ENCODE results near the gene RNF8.
"Not testable (repeated sequence)": the region's sequence is repeated elsewhere in the genome, so short reads cannot be mapped to it uniquely, and the experiment has no call there.

The RNF8 gene

GRCh38 chr6:37321101-37321500 is 32.7 kb upstream of the RNF8 start:
- no peak for DNase-seq (ENCODE audit: low read depth in 2 of 2)

- DNase-seq (ENCODE audit: low read depth in 2 of 2), result no peak
Observed at GRCh38 chr6:37321516-37322415, 32.0 kb upstream of the RNF8 start.

GRCh38 chr6:37323580-37323979 is 30.2 kb upstream of the RNF8 start:
- no peak for DNase-seq (ENCODE audit: low read depth in 2 of 2)

GRCh38 chr6:37324131-37325033 is 29.4 kb upstream of the RNF8 start:
- DNase-seq (ENCODE audit: low read depth in 2 of 2), result peak; percentile 12 to 26

GRCh38 chr6:37330345-37330744 is 23.4 kb upstream of the RNF8 start:
- DNase-seq (ENCODE audit: low read depth in 2 of 2), result not testable (repeated sequence)

- no peak for DNase-seq (ENCODE audit: low read depth in 2 of 2)
Observed at GRCh38 chr6:37331047-37331446, 22.7 kb upstream of the RNF8 start.

GRCh38 chr6:37332894-37333293 is 20.9 kb upstream of the RNF8 start:
- DNase-seq (ENCODE audit: low read depth in 2 of 2), result no peak

GRCh38 chr6:37334047-37334446 is 19.7 kb upstream of the RNF8 start:
- no peak for DNase-seq (ENCODE audit: low read depth in 2 of 2)

- DNase-seq (ENCODE audit: low read depth in 2 of 2), result not testable (repeated sequence)
Observed at GRCh38 chr6:37338317-37338716, 15.5 kb upstream of the RNF8 start.

GRCh38 chr6:37338745-37339255 is 15.0 kb upstream of the RNF8 start:
- DNase-seq (ENCODE audit: low read depth in 2 of 2), result no peak

- no peak for DNase-seq (ENCODE audit: low read depth in 2 of 2)
Observed at GRCh38 chr6:37339741-37340638, 13.8 kb upstream of the RNF8 start.

GRCh38 chr6:37340639-37340943 is 13.2 kb upstream of the RNF8 start:
- no peak for DNase-seq (ENCODE audit: low read depth in 2 of 2)

GRCh38 chr6:37343248-37343647 is 10.5 kb upstream of the RNF8 start:
- DNase-seq (ENCODE audit: low read depth in 2 of 2), result no peak

- no peak for DNase-seq (ENCODE audit: low read depth in 2 of 2)
Observed at GRCh38 chr6:37344308-37344707, 9.5 kb upstream of the RNF8 start.

GRCh38 chr6:37345804-37346203 is 8.0 kb upstream of the RNF8 start:
- not testable (repeated sequence) for DNase-seq (ENCODE audit: low read depth in 2 of 2)

GRCh38 chr6:37347177-37347576 is 6.6 kb upstream of the RNF8 start:
- DNase-seq (ENCODE audit: low read depth in 2 of 2), result no peak

GRCh38 chr6:37347670-37348111 is 6.1 kb upstream of the RNF8 start:
- no peak for DNase-seq (ENCODE audit: low read depth in 2 of 2)

GRCh38 chr6:37351027-37351426 is 2.8 kb upstream of the RNF8 start:
- no peak for DNase-seq (ENCODE audit: low read depth in 2 of 2)

GRCh38 chr6:37352384-37352783 is 1.4 kb upstream of the RNF8 start:
- no peak for DNase-seq (ENCODE audit: low read depth in 2 of 2)

- DNase-seq (ENCODE audit: low read depth in 2 of 2), result no peak
Observed at GRCh38 chr6:37354526-37355384, 972 bp downstream of the RNF8 start.

- DNase-seq (ENCODE audit: low read depth in 2 of 2), result no peak
Observed at GRCh38 chr6:37357288-37357687, 3.5 kb downstream of the RNF8 start.
